Type B pancreatic cell (in vitro differentiated cells): ENCODE results near the gene TENT4A. TPM values are rescaled to one million over a fixed set of nuclear protein-coding genes. Genes with fewer than 3 reads are reported as not detected.

Source experiments
- DNase-seq: peaks from one replicate; pipeline ENCODE4 v3.0.0; 2021; ENCODE audit warnings: mixed read lengths; ENCODE audit not compliant: unreplicated experiment; ENCODE audit errors: extremely low spot score
- H3K27ac Mint-ChIP-seq: 2 replicates; pipeline ENCODE4 v1.8.0; 2021; ENCODE audit warnings: mild to moderate bottlenecking, mixed read lengths
- H3K27me3 Mint-ChIP-seq: 2 replicates; pipeline ENCODE4 v1.8.0; 2021; ENCODE audit warnings: mixed read lengths
- H3K36me3 Mint-ChIP-seq: 2 replicates; pipeline ENCODE4 v1.8.0; 2021; ENCODE audit warnings: mixed read lengths
- H3K4me1 Mint-ChIP-seq: one replicate; pipeline ENCODE4 v1.8.0; 2021; ENCODE audit warnings: mixed read lengths; ENCODE audit not compliant: unreplicated experiment
- H3K4me3 Mint-ChIP-seq: 2 replicates; pipeline ENCODE4 v1.8.0; 2021; ENCODE audit warnings: mild to moderate bottlenecking, mixed read lengths
- H3K9me3 Mint-ChIP-seq: 2 replicates; pipeline ENCODE4 v1.8.0; 2021; ENCODE audit warnings: mixed read lengths
- CTCF ChIP-seq: fragments of 200-600 bp; sonication (generic); conservative IDR thresholded peaks from 2 replicates; pipeline ENCODE4 v1.5.0; 2021; ENCODE audit warnings: antibody characterized with exemption, mild to moderate bottlenecking
- total RNA-seq: library from RNA; stranded (reverse); gene quantifications from 2 replicates; pipeline ENCODE4 v1.2.1, GENCODE V29; 2021; ENCODE audit warnings: low replicate concordance

The TENT4A gene
- total RNA-seq, 1 donor from 2014 or later: 34.1 TPM

GRCh38 chr5:6788439-6788838 is 75.2 kb downstream of the TENT4A start:
- no peak overlapping the region for H3K4me3 Mint-ChIP-seq
- H3K4me1 Mint-ChIP-seq: no peaks in the 10 kb centered on the region
- H3K27ac Mint-ChIP-seq: no peak overlapping the region
- no peak for TF ChIP-seq CTCF
- H3K36me3 Mint-ChIP-seq: no peaks in the 10 kb centered on the region
- peak; percentile 32 for DNase-seq
- peaks cover 18% of the 10 kb centered on the region for H3K27me3 Mint-ChIP-seq
- H3K9me3 Mint-ChIP-seq: no peaks in the 10 kb centered on the region

GRCh38 chr5:6788956-6789649 is 75.9 kb downstream of the TENT4A start:
- H3K4me3 Mint-ChIP-seq: no peak overlapping the region
- peak; percentile 38 for TF ChIP-seq CTCF
- peak; percentile 50 for DNase-seq
- H3K4me1 Mint-ChIP-seq: no peaks in the 10 kb centered on the region
- no peak overlapping the region for H3K27ac Mint-ChIP-seq
- peaks cover 18% of the 10 kb centered on the region for H3K27me3 Mint-ChIP-seq
- no peaks in the 10 kb centered on the region for H3K36me3 Mint-ChIP-seq
- H3K9me3 Mint-ChIP-seq: no peaks in the 10 kb centered on the region

- no peaks in the 10 kb centered on the region for H3K4me1 Mint-ChIP-seq
- TF ChIP-seq CTCF: no peak
- DNase-seq: peak; percentile 40
- H3K27me3 Mint-ChIP-seq: peaks cover 18% of the 10 kb centered on the region
- H3K27ac Mint-ChIP-seq: no peak overlapping the region
- H3K4me3 Mint-ChIP-seq: no peak overlapping the region
- H3K9me3 Mint-ChIP-seq: no peaks in the 10 kb centered on the region
- H3K36me3 Mint-ChIP-seq: no peaks in the 10 kb centered on the region
Measured at GRCh38 chr5:6790346-6790865, 77.2 kb downstream of the TENT4A start.

- H3K27me3 Mint-ChIP-seq: peaks cover 18% of the 10 kb centered on the region
- no peaks in the 10 kb centered on the region for H3K4me1 Mint-ChIP-seq
- no peaks in the 10 kb centered on the region for H3K36me3 Mint-ChIP-seq
- peak; percentile 43 for DNase-seq
- H3K27ac Mint-ChIP-seq: peak overlapping the region; percentile 23
- no peak overlapping the region for H3K4me3 Mint-ChIP-seq
- no peak for TF ChIP-seq CTCF
- no peaks in the 10 kb centered on the region for H3K9me3 Mint-ChIP-seq
Measured at GRCh38 chr5:6791031-6791430, 77.8 kb downstream of the TENT4A start.

- TF ChIP-seq CTCF: no peak
- Mint-ChIP-seq H3K36me3 (no peaks in the 10 kb centered on the region), H3K9me3 (no peaks in the 10 kb centered on the region), H3K27ac (no peak overlapping the region), H3K27me3 (peaks cover 24% of the 10 kb centered on the region), H3K4me1 (no peaks in the 10 kb centered on the region), H3K4me3 (no peak overlapping the region)
- DNase-seq: peak; percentile 13
Measured at GRCh38 chr5:6792376-6792775, 79.1 kb downstream of the TENT4A start.
